Ishikawa (cell line): ENCODE results near the gene PLEK.

Experiments used
- CEBPB ChIP-seq: IDR thresholded peaks from 2 replicates; pipeline ENCODE4 v1.6.1; 2012
- CREB1 ChIP-seq: IDR thresholded peaks from 2 replicates; pipeline ENCODE4 v1.6.1; 2012; ENCODE audit warnings: low read depth
- EGR1 ChIP-seq: IDR thresholded peaks from 2 replicates; pipeline ENCODE4 v1.6.1; 2012
- EP300 ChIP-seq: IDR thresholded peaks from 2 replicates; pipeline ENCODE4 v1.6.1; 2012; ENCODE audit warnings: borderline replicate concordance
- FOXM1 ChIP-seq: IDR thresholded peaks from 2 replicates; pipeline ENCODE4 v1.6.1; 2012; ENCODE audit warnings: low read depth, borderline replicate concordance
- NFIC ChIP-seq: IDR thresholded peaks from 2 replicates; pipeline ENCODE4 v1.6.1; 2012
- RAD21 ChIP-seq: IDR thresholded peaks from 2 replicates; pipeline ENCODE4 v1.6.1; 2012; ENCODE audit warnings: low read depth
- TAF1 ChIP-seq: IDR thresholded peaks from 2 replicates; pipeline ENCODE4 v1.6.1; 2012; ENCODE audit warnings: low read depth, mild to moderate bottlenecking
- TEAD4 ChIP-seq: IDR thresholded peaks from 2 replicates; pipeline ENCODE4 v1.6.1; 2012
- YY1 ChIP-seq: IDR thresholded peaks from 2 replicates; pipeline ENCODE4 v1.6.1; 2012; ENCODE audit warnings: low read depth
- ZBTB7A ChIP-seq: IDR thresholded peaks from 2 replicates; pipeline ENCODE4 v1.6.1; 2012; ENCODE audit warnings: low read depth
- TF ChIP-seq, protein P1 (sequence below): IDR thresholded peaks from 2 replicates; pipeline ENCODE4 v1.6.1; 2012; ENCODE audit warnings: low read depth, mild to moderate bottlenecking
- TF ChIP-seq, protein P2 (sequence below): IDR thresholded peaks from 2 replicates; pipeline ENCODE4 v1.6.1; 2012
- TF ChIP-seq, protein P3 (sequence below): IDR thresholded peaks from 2 replicates; pipeline ENCODE4 v1.6.1; 2012

DNA sequence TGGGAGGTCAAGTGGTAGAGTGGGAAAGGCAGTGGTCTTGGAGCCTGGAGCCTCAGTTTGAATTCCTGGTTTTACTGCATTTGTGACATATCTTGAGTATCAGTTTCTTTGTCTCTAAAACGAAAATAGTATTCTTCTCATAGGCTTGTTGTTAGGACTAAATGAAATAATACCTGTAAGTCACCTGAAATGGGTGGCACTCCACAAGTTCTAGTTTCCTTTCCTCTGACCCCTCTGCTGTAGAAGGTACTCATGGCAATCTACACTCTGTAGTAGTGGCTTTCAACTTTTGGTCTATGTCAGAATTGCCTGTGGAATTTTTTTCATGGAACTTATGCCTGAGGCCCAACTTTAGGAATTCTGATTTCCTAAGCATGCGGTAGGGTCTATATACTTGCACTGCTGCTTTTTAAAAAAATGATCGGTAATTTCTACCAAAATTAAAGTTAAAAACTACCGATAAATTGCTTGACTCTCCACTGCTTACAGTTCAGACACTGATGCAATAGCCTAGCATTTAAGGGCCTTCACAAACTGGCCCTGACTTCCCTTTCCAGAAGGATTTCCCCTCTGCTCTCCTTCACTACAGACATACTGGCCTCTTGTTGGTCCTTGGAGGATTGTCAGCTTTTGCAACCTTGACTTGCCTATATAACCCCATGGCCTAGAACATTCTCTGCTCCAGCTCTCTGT is 47.2 kb downstream of the PLEK start:
- TF ChIP-seq, protein P1, sequence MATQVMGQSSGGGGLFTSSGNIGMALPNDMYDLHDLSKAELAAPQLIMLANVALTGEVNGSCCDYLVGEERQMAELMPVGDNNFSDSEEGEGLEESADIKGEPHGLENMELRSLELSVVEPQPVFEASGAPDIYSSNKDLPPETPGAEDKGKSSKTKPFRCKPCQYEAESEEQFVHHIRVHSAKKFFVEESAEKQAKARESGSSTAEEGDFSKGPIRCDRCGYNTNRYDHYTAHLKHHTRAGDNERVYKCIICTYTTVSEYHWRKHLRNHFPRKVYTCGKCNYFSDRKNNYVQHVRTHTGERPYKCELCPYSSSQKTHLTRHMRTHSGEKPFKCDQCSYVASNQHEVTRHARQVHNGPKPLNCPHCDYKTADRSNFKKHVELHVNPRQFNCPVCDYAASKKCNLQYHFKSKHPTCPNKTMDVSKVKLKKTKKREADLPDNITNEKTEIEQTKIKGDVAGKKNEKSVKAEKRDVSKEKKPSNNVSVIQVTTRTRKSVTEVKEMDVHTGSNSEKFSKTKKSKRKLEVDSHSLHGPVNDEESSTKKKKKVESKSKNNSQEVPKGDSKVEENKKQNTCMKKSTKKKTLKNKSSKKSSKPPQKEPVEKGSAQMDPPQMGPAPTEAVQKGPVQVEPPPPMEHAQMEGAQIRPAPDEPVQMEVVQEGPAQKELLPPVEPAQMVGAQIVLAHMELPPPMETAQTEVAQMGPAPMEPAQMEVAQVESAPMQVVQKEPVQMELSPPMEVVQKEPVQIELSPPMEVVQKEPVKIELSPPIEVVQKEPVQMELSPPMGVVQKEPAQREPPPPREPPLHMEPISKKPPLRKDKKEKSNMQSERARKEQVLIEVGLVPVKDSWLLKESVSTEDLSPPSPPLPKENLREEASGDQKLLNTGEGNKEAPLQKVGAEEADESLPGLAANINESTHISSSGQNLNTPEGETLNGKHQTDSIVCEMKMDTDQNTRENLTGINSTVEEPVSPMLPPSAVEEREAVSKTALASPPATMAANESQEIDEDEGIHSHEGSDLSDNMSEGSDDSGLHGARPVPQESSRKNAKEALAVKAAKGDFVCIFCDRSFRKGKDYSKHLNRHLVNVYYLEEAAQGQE: no peak
- no peak for TF ChIP-seq YY1
- no peak for TF ChIP-seq EGR1
- no peak for TF ChIP-seq CEBPB
- TF ChIP-seq, protein P2, sequence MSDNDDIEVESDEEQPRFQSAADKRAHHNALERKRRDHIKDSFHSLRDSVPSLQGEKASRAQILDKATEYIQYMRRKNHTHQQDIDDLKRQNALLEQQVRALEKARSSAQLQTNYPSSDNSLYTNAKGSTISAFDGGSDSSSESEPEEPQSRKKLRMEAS: no peak
- no peak for TF ChIP-seq EP300
- TF ChIP-seq CREB1: no peak
- TF ChIP-seq RAD21: no peak
- TF ChIP-seq TEAD4: no peak
- TF ChIP-seq FOXM1: no peak
- no peak for TF ChIP-seq ZBTB7A
- no peak for TF ChIP-seq TAF1
- no peak for TF ChIP-seq NFIC
- TF ChIP-seq, protein P3, sequence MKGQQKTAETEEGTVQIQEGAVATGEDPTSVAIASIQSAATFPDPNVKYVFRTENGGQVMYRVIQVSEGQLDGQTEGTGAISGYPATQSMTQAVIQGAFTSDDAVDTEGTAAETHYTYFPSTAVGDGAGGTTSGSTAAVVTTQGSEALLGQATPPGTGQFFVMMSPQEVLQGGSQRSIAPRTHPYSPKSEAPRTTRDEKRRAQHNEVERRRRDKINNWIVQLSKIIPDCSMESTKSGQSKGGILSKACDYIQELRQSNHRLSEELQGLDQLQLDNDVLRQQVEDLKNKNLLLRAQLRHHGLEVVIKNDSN: no peak
